Fibroblast of gingiva (primary cell): Measurements from ENCODE around the gene FNDC3A.
A peak's percentile ranks its signal among the peaks of the same experiment; 100 is the strongest.

Experiments used
- DNase-seq: peaks from one replicate; pipeline ENCODE4 v3.0.0-alpha.2; 2011; ENCODE audit warnings: low read depth

Gene FNDC3A

DNA sequence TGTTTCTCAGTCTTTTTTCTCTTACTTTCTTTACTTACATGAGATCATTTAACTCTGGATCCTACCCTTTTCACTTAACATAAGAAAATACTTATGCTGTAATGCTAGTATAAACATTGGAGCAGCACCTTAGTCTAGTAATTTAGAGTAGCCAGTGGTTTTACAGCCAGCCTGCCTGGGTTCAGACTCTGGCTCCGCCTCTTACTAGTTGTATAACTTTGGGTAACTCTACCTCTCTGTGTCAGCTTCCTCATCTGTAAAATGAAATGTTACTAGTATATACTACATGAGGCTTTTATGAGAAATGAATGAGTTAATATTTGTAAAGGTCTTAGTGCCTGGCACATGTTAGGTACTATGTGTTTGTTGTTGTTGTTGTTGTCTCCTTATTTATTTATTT lies 277.6 kb downstream of the FNDC3A start:
- no peak for DNase-seq

DNA sequence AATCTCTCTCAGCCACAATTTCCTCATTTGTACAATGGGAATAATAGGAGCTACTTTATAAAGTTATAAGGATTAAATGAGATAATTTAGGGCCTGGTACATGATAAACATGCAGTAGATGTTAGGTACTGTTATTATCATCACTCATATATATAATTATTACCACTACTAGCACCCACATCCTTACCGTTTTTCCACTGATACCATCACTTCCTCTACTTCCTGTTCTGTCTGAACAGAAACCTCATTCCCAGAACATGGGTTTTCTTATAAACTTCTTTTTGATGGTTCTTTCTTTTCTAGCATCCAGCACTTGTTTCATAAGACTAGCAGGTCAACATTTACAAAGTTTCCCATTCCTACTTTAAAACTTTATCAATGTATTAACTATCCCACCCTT lies 278.3 kb downstream of the FNDC3A start:
- DNase-seq: no peak

DNA sequence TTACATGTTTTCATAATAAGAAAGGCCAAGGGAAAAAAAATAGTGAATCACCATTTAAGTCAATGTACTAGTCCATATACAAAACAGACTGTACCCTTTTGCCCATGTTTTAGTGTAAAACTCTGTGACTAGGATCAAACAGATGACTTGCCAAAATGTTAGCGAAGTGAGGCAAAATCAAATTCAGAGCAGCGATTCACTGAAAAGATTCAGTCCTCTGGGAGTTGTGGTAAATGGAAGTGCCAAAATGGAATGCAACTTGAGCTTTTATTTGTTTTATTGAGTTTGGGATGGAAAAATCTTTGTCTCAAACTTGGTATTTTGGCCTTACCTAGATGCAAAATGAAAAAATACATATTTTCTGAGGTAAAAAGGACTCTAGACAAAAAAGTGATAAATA lies 281.1 kb downstream of the FNDC3A start:
- peak; percentile 94 for DNase-seq

DNA sequence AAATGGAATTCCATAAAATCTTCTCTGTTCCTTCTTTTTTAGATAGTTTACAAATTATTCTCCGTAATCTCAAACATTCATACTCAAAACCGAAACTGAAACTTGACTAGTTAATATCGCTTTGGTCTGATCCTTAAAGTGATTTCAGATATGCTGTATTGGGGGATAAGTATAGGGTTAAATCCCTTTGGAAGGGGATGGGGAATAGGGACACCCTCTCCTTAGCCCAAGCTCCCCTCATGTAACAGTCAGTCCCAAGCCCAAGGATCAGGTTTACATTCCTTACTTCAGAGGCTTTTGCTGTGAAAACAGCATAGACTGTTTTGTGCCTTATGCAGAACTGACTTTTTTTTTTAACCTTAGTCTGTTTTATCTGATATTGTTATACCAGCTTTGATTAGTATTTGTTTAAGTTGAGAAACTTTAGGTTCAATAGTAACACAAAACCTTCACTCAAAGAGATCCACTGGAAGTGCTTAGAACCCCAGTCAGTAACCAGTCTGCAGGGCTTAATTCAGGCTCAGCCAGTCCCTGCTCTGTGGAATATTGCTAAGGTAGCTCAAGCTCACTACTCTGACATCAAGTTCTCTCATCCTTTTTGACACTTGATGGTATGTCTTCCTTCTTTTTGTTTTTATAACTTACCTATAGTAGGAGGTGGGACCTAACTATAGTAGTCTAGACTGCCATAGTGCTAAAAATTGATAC lies 282.5 kb downstream of the FNDC3A start:
- DNase-seq: no peak
